ENCODE data around the gene ARSB.

ARSB gene

DNA sequence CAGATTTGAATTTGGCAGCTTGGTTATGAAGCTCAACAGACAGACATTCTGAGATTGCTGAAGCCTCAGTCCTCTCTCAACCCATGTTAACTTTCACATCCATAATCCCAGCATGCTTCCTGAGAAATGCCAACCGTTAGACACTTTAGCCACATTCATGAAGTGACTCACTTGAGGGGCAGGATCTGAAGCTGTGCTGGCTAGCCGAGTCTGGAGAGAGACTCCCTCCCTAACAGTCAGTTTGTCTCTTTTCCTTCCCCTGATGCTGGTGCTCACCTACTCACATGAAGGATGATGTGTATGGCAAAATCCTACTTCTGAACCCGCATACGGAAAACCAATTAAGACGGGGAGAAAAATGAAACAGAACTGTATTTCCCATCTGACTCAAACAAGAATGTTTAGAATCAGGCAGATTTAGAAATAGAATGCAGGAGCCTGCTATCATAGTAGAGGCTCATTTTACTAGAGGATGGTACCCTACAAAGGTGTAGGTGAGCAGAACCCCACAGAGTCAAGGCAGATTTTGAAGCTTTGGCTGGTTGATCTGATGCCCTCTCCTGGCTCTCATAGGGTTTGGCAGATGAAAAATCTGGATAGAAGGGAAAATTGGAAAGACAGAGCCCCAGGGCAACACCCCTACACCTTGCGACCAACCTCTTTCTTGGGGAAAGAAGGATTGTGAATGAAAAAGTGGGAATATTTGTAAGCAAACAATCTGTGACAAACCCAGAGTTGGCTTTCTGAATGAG is 185.7 kb downstream of the ARSB start:
- Mint-ChIP-seq H3K27ac (peak overlapping the region in 1 of 3 experiments; percentile 17), H3K36me3 (ENCODE audit: low read depth) (peaks cover 21% of the 10 kb centered on the region), H3K27me3 (ENCODE audit: low read depth) (no peaks in the 10 kb centered on the region), H3K9me3 (peaks cover 2% of the 10 kb centered on the region), H3K4me3 (no peak overlapping the region), H3K4me1 (peaks cover 40% of the 10 kb centered on the region)
- no peak for TF ChIP-seq CTCF (IDR thresholded peaks at IDR 0.05; ENCODE audit: unreplicated experiment in 3 of 3)

- peaks cover 21% of the 10 kb centered on the region for H3K36me3 Mint-ChIP-seq (ENCODE audit: low read depth)
- peaks cover 2% of the 10 kb centered on the region for H3K9me3 Mint-ChIP-seq
- no peak overlapping the region for H3K4me3 Mint-ChIP-seq
- H3K27me3 Mint-ChIP-seq (ENCODE audit: low read depth): no peaks in the 10 kb centered on the region
- H3K4me1 Mint-ChIP-seq: peaks cover 44% of the 10 kb centered on the region
- no peak for TF ChIP-seq CTCF (IDR thresholded peaks at IDR 0.05; ENCODE audit: unreplicated experiment in 3 of 3)
- peak overlapping the region in 2 of 3 experiments; percentile 17 to 24 for H3K27ac Mint-ChIP-seq
Observed at GRCh38 chr5:78798673-78799029, 186.5 kb downstream of the ARSB start.

DNA sequence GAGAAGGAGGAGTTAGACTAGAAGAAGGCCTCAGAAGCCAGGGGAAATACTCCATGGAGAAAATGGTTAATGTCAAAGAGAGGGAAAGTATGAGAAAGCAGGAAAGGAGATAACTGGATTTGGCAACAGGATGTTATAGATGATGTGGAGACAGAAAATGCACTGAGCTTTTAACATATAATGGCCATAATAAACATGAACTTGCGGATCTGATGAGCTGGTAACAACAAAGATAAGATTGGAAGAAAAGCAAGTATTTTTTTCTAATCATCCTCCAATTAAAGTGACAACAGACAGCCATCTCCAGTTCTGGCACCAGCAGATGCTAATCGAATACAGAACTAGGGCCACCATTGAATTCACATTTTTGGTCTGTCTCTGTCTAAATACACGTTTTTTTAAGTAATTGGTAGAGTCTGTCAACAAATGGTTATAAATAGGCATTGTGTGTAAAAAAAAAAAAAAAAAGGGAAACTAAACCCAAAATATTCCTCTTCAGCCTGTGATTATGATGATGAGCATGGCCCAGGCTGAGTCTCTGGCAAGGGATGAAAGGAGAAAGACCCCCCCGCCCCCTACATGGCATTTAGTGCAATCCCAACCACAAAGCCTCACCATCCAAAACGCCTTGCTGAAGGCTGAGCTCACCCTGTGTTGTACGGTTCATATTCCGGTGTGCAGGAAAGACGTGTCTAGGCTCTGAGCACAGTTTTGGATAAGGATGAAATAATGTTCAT is 187.0 kb downstream of the ARSB start:
- H3K4me3 Mint-ChIP-seq: no peak overlapping the region
- H3K4me1 Mint-ChIP-seq: peaks cover 49% of the 10 kb centered on the region
- no peaks in the 10 kb centered on the region for H3K27me3 Mint-ChIP-seq (ENCODE audit: low read depth)
- TF ChIP-seq CTCF (IDR thresholded peaks at IDR 0.05; ENCODE audit: unreplicated experiment in 3 of 3): no peak
- peak overlapping the region; percentile 9 to 91 (median 90) for H3K27ac Mint-ChIP-seq
- H3K9me3 Mint-ChIP-seq: peaks cover 2% of the 10 kb centered on the region
- peaks cover 21% of the 10 kb centered on the region for H3K36me3 Mint-ChIP-seq (ENCODE audit: low read depth)

DNA sequence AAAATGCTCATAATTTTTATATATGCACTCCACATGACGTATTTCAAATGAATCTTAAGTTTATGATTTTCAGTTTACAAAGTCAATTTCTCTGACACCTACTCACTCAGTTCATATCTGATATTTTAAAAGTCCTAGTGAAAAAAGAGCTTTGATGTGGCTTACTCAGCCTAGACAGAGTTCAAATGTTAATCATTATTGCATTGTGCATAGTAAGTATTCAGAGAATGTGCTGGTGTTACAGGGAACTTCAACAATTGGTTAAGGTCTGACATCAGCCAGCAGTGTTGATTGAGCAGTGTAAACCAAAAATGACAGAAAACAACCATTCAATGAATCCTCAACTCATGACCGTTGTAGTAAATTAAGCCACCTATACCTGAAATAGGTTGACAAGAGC is 189.4 kb downstream of the ARSB start:
- Mint-ChIP-seq H3K27me3 (ENCODE audit: low read depth) (no peaks in the 10 kb centered on the region), H3K4me1 (peaks cover 54% of the 10 kb centered on the region), H3K36me3 (ENCODE audit: low read depth) (peaks cover 9% of the 10 kb centered on the region), H3K9me3 (peaks cover 2% of the 10 kb centered on the region), H3K27ac (peak overlapping the region; percentile 81 to 93 (median 90)), H3K4me3 (peak overlapping the region in 1 of 3 experiments; percentile 31)
- no peak for TF ChIP-seq CTCF (IDR thresholded peaks at IDR 0.05; ENCODE audit: unreplicated experiment in 3 of 3)

DNA sequence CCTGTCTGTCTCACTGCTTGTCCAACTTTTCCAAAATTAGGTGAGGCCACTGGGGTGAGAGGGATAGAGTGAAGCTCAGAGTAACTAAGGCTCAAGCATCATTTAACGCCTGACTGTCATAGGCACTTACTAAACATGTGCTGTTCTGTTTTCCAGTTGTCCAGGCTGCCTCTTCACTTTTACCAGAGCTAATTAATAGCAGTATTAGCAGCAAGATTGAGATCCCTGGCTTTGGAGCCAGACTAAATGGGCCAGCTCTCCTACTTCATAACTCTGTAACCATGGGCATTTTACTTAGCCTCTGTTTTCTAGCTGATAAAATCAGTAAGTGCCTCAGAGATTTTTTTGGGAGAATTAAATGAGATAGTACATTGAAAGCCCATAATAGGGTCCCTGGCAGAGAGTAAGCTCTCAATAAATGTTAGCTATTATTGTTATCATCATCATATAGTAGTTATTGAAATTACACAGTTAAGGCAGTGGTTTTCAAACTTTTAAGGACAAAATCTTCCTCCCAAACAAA is 190.4 kb downstream of the ARSB start:
- TF ChIP-seq CTCF (IDR thresholded peaks at IDR 0.05; ENCODE audit: unreplicated experiment in 3 of 3): no peak
- H3K9me3 Mint-ChIP-seq: no peaks in the 10 kb centered on the region

More for the DNA sequence above, 190.4 kb downstream of the ARSB start:
- Mint-ChIP-seq H3K27ac (peak overlapping the region; percentile 65 to 94 (median 84)), H3K36me3 (ENCODE audit: low read depth) (peaks cover 6% of the 10 kb centered on the region), H3K4me3 (no peak overlapping the region), H3K4me1 (peaks cover 54% of the 10 kb centered on the region), H3K27me3 (ENCODE audit: low read depth) (peaks cover 3% of the 10 kb centered on the region)
